Tibial nerve (tissue), 4 donors: ENCODE results near the gene SRGAP3.

Source experiments
- CTCF ChIP-seq, 5 experiments: fragments of 200-600 bp in 3 of 5; fragments of 450-650 bp in 2 of 5; sonication (generic) in 3 of 5; IDR thresholded peaks; one replicate each; pipeline ENCODE4 v1.5.1; 2016 to 2019; ENCODE audit warnings: antibody characterized with exemption in 5 of 5, mild to moderate bottlenecking in 3 of 5, moderate library complexity in 2 of 5
- EP300 ChIP-seq, 2 donors: sonication (generic); formaldehyde crosslinking; IDR thresholded peaks; one replicate each; pipeline ENCODE4 v1.6.1; 2017; ENCODE audit warnings: antibody characterized with exemption in 2 of 2, mild to moderate bottlenecking in 1 of 2
- POLR2A ChIP-seq, 2 donors: fragments of 450-650 bp; IDR thresholded peaks; one replicate each; pipeline ENCODE4 v1.6.1; 2017; ENCODE audit warnings: antibody characterized with exemption in 2 of 2, mild to moderate bottlenecking in 2 of 2, moderate library complexity in 2 of 2

GRCh38 chr3:9290566-9290965 lies 41.1 kb upstream of the SRGAP3 start:
- no peak for TF ChIP-seq CTCF (IDR thresholded peaks at IDR 0.05)
- no peak for TF ChIP-seq POLR2A (IDR thresholded peaks at IDR 0.05)
- no peak for TF ChIP-seq EP300 (IDR thresholded peaks at IDR 0.05)
